HCT116 (cell line): ENCODE results near the gene CCDC73. TPM values are rescaled to one million over a fixed set of nuclear protein-coding genes. Genes with fewer than 3 reads are reported as not detected.

ENCODE experiments used
- ATAC-seq: fragments of 200-7000 bp; cut with Tn5 transposase; 2 replicates; pipeline ENCODE4 v1.9.1; 2020; ENCODE audit warnings: mild to moderate bottlenecking, moderate library complexity
- BruUV-seq: library from RNA; stranded (reverse); fragments of 400-500 nt; replicated peaks from 2 replicates; lab custom pipeline; 2021; lab: Mats Ljungman, UMichigan
- CTCF ChIA-PET: fragments of 300-600 bp; sonication (Branson Sonifier 250); formaldehyde crosslinking; loops from one replicate; lab custom pipeline; 2021; ENCODE audit warnings: antibody characterized with exemption; lab: Charles Lee
- POLR2A ChIA-PET: fragments of 300-600, 350-600 bp; sonication (Branson Sonifier 250); formaldehyde crosslinking; loops from one replicate; lab custom pipeline; 2021; ENCODE audit warnings: antibody characterized with exemption; lab: Charles Lee
- RAD21 ChIA-PET, 2 experiments: fragments of 300-600 bp; sonication (Branson Sonifier 250); formaldehyde crosslinking; loops; one replicate each; lab custom pipeline; 2023; ENCODE audit warnings: low total read pairs in 2 of 2; ENCODE audit not compliant: uncharacterized antibody in 2 of 2, unreplicated experiment in 2 of 2, low non-redundant PET in 1 of 2; lab: Charles Lee
- DNase-seq: peaks from one replicate; pipeline ENCODE4 v3.0.0-alpha.2; 2010; ENCODE audit warnings: low read depth, low spot score
- H2AFZ ChIP-seq: fragments of 200-600 bp; shearing (Covaris generic), sonication (generic); 2 replicates; pipeline ENCODE4 v1.6.1; 2017; ENCODE audit warnings: low read depth, mixed run types, mixed read lengths, antibody characterized with exemption, low read length; ENCODE audit not compliant: poor library complexity, severe bottlenecking
- H3K27ac ChIP-seq: 2 replicates; pipeline ENCODE4 v1.5.1; 2012; ENCODE audit warnings: low read depth, low read length
- H3K27me3 ChIP-seq: fragments of 200-600 bp; sonication (generic); 2 replicates; pipeline ENCODE4 v1.6.1; 2016; ENCODE audit warnings: mixed run types, low read length, mixed read lengths; ENCODE audit not compliant: insufficient read depth
- H3K36me3 ChIP-seq, 2 experiments: fragments of 200-500 bp in 1 of 2; fragments of 200-600 bp in 1 of 2; sonication (Bioruptor generic) in 1 of 2; sonication (generic) in 1 of 2; 2 replicates each; pipeline versions ENCODE4 v1.5.1 to v1.6.1; 2014 to 2016; ENCODE audit warnings: low read length in 2 of 2, inconsistent platforms in 1 of 2, mixed read lengths in 1 of 2, mixed run types in 1 of 2; ENCODE audit not compliant: insufficient read depth in 2 of 2, control insufficient read depth in 1 of 2
- H3K4me1 ChIP-seq, 2 experiments: fragments of 200-600 bp in 1 of 2; sonication (generic) in 1 of 2; 2 replicates each; pipeline versions ENCODE4 v1.5.1 to v1.6.1; 2012 to 2017; ENCODE audit warnings: low read length in 2 of 2, inconsistent platforms in 1 of 2, mild to moderate bottlenecking in 1 of 2, mixed read lengths in 1 of 2, mixed run types in 1 of 2, moderate library complexity in 1 of 2; ENCODE audit not compliant: insufficient read depth in 2 of 2, control insufficient read depth in 1 of 2
- H3K4me2 ChIP-seq: fragments of 200-600 bp; sonication (generic); 2 replicates; pipeline ENCODE4 v1.6.1; 2017; ENCODE audit warnings: mixed run types, low read length, mixed read lengths
- H3K4me3 ChIP-seq, 2 experiments: fragments of 200-600 bp in 1 of 2; sonication (generic) in 1 of 2; replicated peaks in 1 of 2; 2 replicates each; pipeline ENCODE4 v1.5.1; 2011 to 2016; ENCODE audit warnings: low read length in 2 of 2, control low read depth in 1 of 2, low read depth in 1 of 2, mild to moderate bottlenecking in 1 of 2, mixed read lengths in 1 of 2, mixed run types in 1 of 2
- H3K79me2 ChIP-seq: fragments of 200-600 bp; sonication (generic); 2 replicates; pipeline ENCODE4 v1.6.1; 2017; ENCODE audit warnings: mild to moderate bottlenecking, mixed run types, low read length, moderate library complexity, mixed read lengths; ENCODE audit not compliant: insufficient read depth
- H3K9ac ChIP-seq: fragments of 200-600 bp; sonication (generic); 2 replicates; pipeline ENCODE4 v1.6.1; 2016; ENCODE audit warnings: low read length, mixed read lengths
- H3K9me2 ChIP-seq: fragments of 200-600 bp; sonication (generic), shearing (Covaris generic); 2 replicates; pipeline ENCODE4 v1.6.1; 2017; ENCODE audit warnings: mixed run types, mild to moderate bottlenecking, moderate library complexity; ENCODE audit not compliant: insufficient read depth
- H3K9me3 ChIP-seq, 2 experiments: fragments of 200-500 bp in 1 of 2; fragments of 200-600 bp in 1 of 2; sonication (Bioruptor generic) in 1 of 2; sonication (generic) in 1 of 2; 2 replicates each; pipeline ENCODE4 v1.6.1; 2014 to 2017; ENCODE audit warnings: low read length in 2 of 2, mixed read lengths in 2 of 2, inconsistent platforms in 1 of 2, low read depth in 1 of 2, mild to moderate bottlenecking in 1 of 2, mixed run types in 1 of 2, moderate library complexity in 1 of 2; ENCODE audit not compliant: control insufficient read depth in 1 of 2, insufficient read depth in 1 of 2
- H4K20me1 ChIP-seq: fragments of 200-600 bp; sonication (generic), shearing (Covaris generic); 2 replicates; pipeline ENCODE4 v1.6.1; 2017; ENCODE audit warnings: mixed run types, mild to moderate bottlenecking, moderate library complexity; ENCODE audit not compliant: insufficient read depth
- CBX3 ChIP-seq: IDR thresholded peaks from 2 replicates; pipeline ENCODE4 v1.6.1; 2012; ENCODE audit warnings: low read depth
- EZH2 ChIP-seq: fragments of 200-600 bp; sonication (generic); IDR thresholded peaks from 2 replicates; pipeline ENCODE4 v1.6.1; 2017; ENCODE audit warnings: antibody characterized with exemption, mixed run types
- FOSL1 ChIP-seq: IDR thresholded peaks from 2 replicates; pipeline ENCODE4 v1.6.1; 2012; ENCODE audit warnings: low read depth
- JUND ChIP-seq: IDR thresholded peaks from 2 replicates; pipeline ENCODE4 v1.6.1; 2012
- POLR2AphosphoS5 ChIP-seq: IDR thresholded peaks from 2 replicates; pipeline ENCODE4 v1.6.1; 2011; ENCODE audit warnings: mild to moderate bottlenecking, low read depth, low read length, moderate library complexity
- RAD21 ChIP-seq: IDR thresholded peaks from 2 replicates; pipeline ENCODE4 v1.6.1; 2012; ENCODE audit warnings: low read depth, mild to moderate bottlenecking
- SP1 ChIP-seq: IDR thresholded peaks from 2 replicates; pipeline ENCODE4 v1.6.1; 2012; ENCODE audit warnings: low read depth
- SRF ChIP-seq: IDR thresholded peaks from 2 replicates; pipeline ENCODE4 v1.6.1; 2012; ENCODE audit warnings: low read depth
- TCF7L2 ChIP-seq: IDR thresholded peaks from 2 replicates; pipeline ENCODE4 v1.7.0; 2011; ENCODE audit warnings: borderline replicate concordance, inconsistent platforms; ENCODE audit not compliant: insufficient read depth, insufficient read length; ENCODE audit errors: extremely low read depth
- YY1 ChIP-seq: IDR thresholded peaks from 2 replicates; pipeline ENCODE4 v1.6.1; 2011; ENCODE audit warnings: low read length, low read depth, moderate library complexity, mild to moderate bottlenecking; ENCODE audit not compliant: insufficient replicate concordance; ENCODE audit errors: extremely low read depth
- ZFX ChIP-seq: fragments of 450-650 bp; IDR thresholded peaks from 2 replicates; pipeline ENCODE4 v1.6.1; 2017
- intact Hi-C: fragments of 100-400 bp; cut with micrococcal nuclease; formaldehyde crosslinking; loops from 2 replicates; pipeline ENCODE4 v1.10.0; 2022
- total RNA-seq: library from RNA; stranded (reverse); gene quantifications from one replicate; pipeline ENCODE4 v1.2.1, GENCODE V29; 2021; ENCODE audit not compliant: unreplicated experiment
- TF ChIP-seq, protein P1 (sequence below): IDR thresholded peaks from 2 replicates; pipeline ENCODE4 v1.6.1; 2012
- TF ChIP-seq, protein P2 (sequence below): IDR thresholded peaks from 2 replicates; pipeline ENCODE4 v1.6.1; 2012; ENCODE audit warnings: low read depth

CCDC73 gene
- total RNA-seq, 1 experiment from 2014 or later: not detected

- intact Hi-C loops: no loop called here
- ChIA-PET POLR2A (no interaction called here), CTCF (no interaction called here), RAD21 (no interaction called here)
- Histone ChIP-seq H3K4me1 (no peaks in the 10 kb centered on the region), H3K9me3 (no peaks in the 10 kb centered on the region), H3K4me3 (no peak overlapping the region), H2AFZ (no peak overlapping the region), H3K4me2 (no peak overlapping the region), H3K27ac (no peak overlapping the region), H4K20me1 (no peaks in the 10 kb centered on the region), H3K9me2 (no peaks in the 10 kb centered on the region), H3K9ac (no peak overlapping the region), H3K79me2 (no peaks in the 10 kb centered on the region), H3K36me3 (no peaks in the 10 kb centered on the region), H3K27me3 (no peaks in the 10 kb centered on the region)
- no peak for DNase-seq
- no TSS peak for BruUV-seq
- TF ChIP-seq FOSL1 (no peak), TCF7L2 (no peak), RAD21 (no peak), POLR2AphosphoS5 (no peak), ZFX (no peak), JUND (no peak), YY1 (no peak), CBX3 (no peak), SRF (no peak), EZH2 (no peak), SP1 (no peak)
- TF ChIP-seq, protein P1, sequence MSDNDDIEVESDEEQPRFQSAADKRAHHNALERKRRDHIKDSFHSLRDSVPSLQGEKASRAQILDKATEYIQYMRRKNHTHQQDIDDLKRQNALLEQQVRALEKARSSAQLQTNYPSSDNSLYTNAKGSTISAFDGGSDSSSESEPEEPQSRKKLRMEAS: no peak
- TF ChIP-seq, protein P2, sequence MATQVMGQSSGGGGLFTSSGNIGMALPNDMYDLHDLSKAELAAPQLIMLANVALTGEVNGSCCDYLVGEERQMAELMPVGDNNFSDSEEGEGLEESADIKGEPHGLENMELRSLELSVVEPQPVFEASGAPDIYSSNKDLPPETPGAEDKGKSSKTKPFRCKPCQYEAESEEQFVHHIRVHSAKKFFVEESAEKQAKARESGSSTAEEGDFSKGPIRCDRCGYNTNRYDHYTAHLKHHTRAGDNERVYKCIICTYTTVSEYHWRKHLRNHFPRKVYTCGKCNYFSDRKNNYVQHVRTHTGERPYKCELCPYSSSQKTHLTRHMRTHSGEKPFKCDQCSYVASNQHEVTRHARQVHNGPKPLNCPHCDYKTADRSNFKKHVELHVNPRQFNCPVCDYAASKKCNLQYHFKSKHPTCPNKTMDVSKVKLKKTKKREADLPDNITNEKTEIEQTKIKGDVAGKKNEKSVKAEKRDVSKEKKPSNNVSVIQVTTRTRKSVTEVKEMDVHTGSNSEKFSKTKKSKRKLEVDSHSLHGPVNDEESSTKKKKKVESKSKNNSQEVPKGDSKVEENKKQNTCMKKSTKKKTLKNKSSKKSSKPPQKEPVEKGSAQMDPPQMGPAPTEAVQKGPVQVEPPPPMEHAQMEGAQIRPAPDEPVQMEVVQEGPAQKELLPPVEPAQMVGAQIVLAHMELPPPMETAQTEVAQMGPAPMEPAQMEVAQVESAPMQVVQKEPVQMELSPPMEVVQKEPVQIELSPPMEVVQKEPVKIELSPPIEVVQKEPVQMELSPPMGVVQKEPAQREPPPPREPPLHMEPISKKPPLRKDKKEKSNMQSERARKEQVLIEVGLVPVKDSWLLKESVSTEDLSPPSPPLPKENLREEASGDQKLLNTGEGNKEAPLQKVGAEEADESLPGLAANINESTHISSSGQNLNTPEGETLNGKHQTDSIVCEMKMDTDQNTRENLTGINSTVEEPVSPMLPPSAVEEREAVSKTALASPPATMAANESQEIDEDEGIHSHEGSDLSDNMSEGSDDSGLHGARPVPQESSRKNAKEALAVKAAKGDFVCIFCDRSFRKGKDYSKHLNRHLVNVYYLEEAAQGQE: no peak
- ATAC-seq: no peak
Observed at GRCh38 chr11:32698579-32698978, 95.9 kb downstream of the CCDC73 start.
